Activated CD4-positive, CD25-positive, alpha-beta regulatory T cell treated with anti-CD3 and anti-CD28 coated beads, Interleukin-2, amount 50 U/mL, for 16 hours (primary cell): ENCODE results near the gene ATL3.
"Not testable (repeated sequence)": the region's sequence is repeated elsewhere in the genome, so short reads cannot be mapped to it uniquely, and the experiment has no call there.

Experiments
- DNase-seq: peaks from one replicate; pipeline ENCODE4 v3.0.0-alpha.2; 2020; ENCODE audit warnings: low read depth, low spot score

The ATL3 gene

GRCh38 chr11:63590024-63590788 is 81.0 kb downstream of the ATL3 start:
- DNase-seq: no peak

- DNase-seq: no peak
These were observed 82.2 kb downstream of the ATL3 start for GRCh38 chr11:63589000-63589399.

- DNase-seq: no peak
These were observed 84.6 kb downstream of the ATL3 start for GRCh38 chr11:63586451-63587166.

DNA sequence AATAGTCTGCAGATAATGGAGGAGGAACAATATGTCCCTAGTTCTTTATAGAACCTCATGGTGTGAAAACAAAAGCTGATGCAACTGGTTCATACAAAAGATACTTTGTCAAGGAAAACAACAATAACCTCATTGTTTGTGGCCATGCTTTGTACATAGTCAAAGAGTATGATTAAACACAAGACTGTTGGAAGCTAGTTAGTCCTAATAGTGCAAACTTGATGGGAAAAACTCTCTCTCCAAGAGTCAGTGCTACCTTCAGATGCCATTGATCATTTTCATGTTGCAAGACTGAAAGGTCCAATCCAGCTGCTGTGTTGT is 87.9 kb downstream of the ATL3 start:
- DNase-seq: no peak

GRCh38 chr11:63581224-63581623 is 90.0 kb downstream of the ATL3 start:
- not testable (repeated sequence) for DNase-seq

GRCh38 chr11:63578882-63579281 is 92.3 kb downstream of the ATL3 start:
- DNase-seq: not testable (repeated sequence)

GRCh38 chr11:63574856-63575602 is 96.1 kb downstream of the ATL3 start:
- no peak for DNase-seq
